CD4-positive, alpha-beta T cell treated with Interleukin-1 beta for 1 hour (primary cell): ENCODE results near the gene TMEM121.

ENCODE experiments used
- DNase-seq, 2 donors: peaks; one replicate each; pipeline ENCODE4 v3.0.0-alpha.2; 2020 to 2022

TMEM121 gene

GRCh38 chr14:105525861-105526775 lies at the start of gene TMEM121:
TMEM121 (plus strand) TSS chr14:105526583; CDS start chr14:105528835, 2,252 bp downstream.
- peak; percentile 47 to 62 for DNase-seq

DNA sequence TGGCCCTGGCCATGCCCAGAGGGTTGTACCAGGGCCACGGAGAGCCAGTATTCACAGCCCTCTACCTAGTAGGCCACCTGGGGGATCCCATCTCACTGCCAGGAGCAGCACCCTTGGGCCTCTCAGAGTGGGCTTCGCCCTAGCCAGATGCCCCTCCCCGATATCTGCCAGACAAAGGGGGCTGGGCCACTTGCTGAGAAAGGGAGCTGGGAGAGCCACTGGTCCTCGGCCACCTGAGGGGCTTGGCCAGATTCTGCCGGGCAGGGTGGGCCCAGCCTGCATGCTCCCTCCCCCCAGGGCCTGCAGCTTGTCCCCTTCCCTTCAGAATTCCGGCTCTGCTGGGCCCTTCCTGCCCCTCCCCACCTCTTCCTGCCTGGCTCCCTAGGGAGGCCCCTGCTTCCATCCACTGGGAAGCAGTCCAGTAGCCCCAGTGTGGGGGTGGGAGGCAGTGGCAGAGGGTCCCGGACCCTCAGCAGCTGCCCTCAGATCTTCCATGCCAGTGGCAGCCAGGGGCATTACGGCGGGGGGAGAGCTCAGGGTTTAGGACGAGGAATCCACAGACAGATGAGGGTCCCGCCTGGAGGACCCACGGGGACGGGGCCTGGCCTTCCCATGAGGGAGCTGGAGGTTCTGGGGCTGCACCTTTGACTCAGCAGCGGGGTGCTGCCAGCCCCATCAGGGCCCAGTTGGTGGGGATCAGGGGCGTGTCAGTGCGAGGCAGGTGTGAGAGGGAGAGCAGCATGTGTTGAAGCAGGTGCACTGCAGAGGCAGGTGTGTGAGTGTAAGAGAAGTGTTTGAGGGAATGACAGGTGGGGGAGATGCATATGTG lies 49.3 kb upstream of the TMEM121 start:
- no peak for DNase-seq

GRCh38 chr14:105477660-105478397 lies 48.6 kb upstream of the TMEM121 start:
- DNase-seq: peak; percentile 82 to 88

GRCh38 chr14:105478398-105479251 lies 47.8 kb upstream of the TMEM121 start:
- peak; percentile 50 to 64 for DNase-seq

DNA sequence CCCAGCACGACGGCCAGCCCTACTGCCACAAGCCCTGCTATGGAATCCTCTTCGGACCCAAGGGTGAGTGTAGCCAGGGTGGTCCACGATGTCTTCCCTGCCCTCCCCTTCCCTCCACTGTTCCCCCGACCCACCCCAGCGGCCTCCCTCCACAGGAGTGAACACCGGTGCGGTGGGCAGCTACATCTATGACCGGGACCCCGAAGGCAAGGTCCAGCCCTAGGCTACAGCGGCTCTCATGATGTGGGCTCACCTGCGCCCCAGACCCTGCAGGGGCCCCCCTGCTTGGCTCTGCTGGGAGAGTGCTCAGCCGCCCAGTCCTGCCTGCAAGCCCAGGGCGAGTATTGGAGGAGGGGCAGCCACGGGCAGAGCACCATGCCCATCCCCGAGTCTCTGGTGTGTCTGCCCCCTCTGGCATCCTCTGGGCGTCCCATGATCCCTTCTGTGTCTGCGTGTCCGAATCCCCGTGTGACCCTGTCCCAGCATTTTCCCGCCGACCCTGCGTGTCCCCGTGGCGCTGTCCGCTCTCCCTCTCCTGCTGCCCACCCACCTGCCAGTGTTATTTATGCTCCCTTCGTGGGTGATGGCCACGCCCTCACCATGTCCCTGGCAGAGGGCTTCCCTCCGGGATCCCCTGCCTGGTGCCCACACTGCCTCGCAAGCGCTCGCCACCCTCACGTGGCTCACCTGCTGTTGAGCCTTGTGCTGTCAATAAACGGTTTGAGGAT lies 46.8 kb upstream of the TMEM121 start:
- peak; percentile 15 to 28 for DNase-seq

DNA sequence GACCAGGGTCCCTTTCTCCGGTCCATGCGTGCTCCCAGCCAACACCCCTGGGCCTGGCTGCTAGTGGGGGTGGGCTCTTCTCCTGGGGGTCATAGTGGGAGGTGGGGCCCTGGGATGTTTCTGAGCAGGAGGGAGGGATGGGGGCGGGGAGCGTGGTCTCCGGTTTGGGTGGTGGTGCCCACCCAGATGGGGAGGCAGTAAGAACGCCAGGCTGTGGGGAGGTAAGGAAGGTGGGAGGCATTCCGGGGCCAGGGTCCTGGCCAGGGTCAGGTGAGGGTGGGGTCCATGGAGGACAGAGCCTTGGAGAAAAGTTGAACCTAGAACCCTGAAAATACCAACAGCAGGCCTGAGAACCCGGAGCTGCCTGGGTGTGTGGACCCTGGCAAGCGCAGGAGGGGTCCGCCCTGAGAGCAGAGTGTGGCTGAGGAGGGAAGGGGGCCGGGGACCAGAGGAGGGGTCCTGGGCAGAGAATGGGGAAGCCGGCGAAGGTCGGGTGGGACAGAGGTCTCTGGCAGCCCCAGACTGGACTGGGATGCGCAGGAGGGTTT lies 46.1 kb upstream of the TMEM121 start:
- DNase-seq: no peak

DNA sequence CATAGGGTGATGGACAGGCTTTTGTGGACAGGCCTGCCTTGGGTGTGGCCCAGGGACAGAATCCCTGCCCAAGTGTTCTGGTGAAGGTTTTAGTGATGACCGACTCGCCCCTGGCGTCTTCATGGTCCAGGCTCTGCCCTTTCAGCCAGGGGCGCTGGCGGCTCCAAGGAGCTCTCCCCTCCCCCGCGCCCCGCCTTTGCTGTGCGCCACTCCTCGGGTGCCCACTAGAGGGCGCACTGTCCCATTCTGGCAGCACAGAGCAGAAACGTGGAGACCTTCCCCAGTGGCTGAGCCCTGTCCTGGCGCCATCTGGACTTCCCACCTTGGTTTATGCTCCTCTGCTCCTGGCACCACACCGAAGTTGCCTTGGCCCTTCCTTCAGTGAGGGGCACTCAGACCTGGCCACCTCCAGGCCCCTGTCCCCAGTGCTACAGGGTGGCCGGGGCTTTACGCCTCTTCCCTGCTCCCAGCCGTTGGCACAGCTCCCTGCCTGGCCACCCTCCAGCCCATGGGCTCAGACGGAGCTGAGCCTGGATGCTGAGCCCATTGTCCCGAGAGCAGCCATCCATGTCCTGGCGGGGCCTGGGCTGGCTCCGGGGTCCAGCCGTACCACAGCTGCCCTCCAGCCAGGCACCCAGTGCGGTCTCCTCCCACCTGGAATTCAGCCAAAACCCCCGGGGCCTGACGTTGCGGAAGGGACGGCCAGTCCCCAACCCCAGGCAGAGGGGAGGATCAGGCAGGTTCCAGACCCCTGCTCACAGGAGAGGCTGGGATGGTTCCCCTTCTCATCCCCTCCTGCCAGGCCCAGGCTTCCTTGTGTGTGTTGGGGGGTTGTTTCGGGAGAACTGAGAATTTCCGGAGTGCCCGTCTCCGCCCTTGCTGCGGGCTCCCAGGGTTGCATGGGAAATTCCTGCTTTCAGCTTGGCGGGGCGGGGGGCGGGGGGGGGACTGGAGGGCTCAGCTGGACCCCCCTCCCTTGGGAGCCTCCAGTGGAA lies 45.3 kb upstream of the TMEM121 start:
- peak; percentile 92 to 94 for DNase-seq

DNA sequence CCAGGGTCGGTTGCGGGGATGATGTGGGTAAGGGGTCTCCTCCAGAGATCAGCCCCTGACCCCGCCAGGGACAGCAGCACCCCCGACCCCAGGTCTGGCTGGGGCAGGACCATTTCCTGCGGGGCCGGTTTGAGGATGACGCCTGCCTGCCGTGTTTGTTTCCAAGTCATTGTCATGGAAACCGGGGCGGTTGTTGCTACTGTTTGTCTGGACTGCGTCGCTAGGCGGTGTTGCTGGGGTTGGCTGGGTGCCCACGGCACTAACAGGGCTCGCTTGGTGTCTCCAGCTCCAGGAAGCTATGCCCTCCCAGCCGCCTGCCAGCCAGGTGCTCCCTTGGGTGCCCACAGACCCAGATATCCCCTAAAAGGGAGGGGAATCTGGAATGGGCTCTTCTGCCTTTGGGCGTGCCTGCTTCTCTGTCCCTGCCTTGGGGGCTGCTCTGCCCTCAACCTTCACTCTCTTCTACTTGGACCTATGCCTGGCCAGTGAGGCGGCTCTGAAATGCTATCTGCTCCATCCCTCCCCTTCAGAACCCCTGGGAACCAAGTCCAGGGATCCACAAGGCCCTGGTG lies 44.4 kb upstream of the TMEM121 start:
- DNase-seq: peak; percentile 98 to 99

DNA sequence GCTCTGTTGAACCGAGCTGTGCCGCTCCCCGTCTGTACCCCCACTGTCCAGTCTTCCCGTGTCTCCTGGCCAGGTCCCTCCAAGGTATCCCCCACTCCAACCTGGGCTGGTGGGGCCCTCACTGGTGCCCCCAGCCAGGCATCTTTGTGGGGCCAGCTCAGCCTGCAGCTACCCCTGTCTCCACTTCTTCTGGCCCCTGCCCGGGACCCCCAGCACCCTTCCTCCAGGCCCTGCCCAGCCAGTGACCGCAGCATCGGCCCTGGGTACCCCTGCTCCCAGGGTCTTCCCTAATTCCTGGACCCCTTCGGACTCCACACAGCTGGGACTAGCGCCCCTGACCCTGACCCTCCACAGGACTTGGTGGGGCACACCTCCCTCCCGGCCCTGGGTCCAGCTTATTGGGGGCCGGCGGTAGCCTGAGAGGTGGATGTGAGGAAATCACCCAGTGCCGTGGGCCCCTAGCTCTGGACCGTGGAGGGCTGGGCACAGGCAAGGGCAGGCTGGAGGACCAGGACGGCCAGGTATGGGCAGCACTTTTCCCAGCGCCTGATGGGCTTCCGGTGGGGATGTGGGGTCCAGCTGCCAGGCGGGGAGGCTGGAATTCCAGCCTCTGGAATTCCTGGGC lies 43.8 kb upstream of the TMEM121 start:
- DNase-seq: no peak

DNA sequence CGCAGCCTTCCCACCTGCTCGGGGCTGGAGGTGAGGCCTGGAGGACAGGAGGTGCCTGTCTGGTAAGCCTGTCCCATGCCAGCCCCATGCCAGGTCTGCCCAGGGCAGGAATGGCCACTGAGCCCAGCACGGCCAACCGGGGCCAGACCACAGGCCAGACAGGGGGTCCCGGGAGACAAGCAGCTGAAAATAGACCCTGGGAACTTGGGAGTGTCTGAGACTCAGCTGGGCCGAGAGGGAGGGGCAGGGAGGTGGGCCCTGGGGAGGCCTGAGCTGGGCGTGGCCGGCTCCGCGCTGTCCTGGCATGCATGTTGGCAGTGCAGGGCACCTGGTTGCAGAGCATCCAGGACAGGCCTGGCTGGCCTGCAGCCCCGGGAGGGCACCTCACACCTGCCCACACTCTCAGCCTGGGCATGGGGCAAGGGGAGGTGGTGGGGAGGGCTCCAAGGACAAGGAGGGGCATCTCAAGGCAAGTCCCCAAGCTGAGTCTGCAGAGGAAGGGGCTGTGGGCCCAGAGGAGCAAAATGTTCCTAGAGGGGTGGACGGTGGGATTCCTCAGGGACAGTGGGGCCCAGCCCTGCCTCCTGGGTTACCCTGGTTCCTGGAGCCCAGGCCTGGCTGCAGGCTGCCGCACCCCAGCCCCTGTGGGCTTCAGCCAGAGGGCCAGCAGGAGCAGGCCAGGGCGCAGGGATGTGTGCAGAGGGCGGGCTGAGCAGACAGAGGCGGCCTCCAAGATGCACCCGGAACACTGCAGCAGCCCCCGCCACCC lies 42.9 kb upstream of the TMEM121 start:
- DNase-seq: no peak

DNA sequence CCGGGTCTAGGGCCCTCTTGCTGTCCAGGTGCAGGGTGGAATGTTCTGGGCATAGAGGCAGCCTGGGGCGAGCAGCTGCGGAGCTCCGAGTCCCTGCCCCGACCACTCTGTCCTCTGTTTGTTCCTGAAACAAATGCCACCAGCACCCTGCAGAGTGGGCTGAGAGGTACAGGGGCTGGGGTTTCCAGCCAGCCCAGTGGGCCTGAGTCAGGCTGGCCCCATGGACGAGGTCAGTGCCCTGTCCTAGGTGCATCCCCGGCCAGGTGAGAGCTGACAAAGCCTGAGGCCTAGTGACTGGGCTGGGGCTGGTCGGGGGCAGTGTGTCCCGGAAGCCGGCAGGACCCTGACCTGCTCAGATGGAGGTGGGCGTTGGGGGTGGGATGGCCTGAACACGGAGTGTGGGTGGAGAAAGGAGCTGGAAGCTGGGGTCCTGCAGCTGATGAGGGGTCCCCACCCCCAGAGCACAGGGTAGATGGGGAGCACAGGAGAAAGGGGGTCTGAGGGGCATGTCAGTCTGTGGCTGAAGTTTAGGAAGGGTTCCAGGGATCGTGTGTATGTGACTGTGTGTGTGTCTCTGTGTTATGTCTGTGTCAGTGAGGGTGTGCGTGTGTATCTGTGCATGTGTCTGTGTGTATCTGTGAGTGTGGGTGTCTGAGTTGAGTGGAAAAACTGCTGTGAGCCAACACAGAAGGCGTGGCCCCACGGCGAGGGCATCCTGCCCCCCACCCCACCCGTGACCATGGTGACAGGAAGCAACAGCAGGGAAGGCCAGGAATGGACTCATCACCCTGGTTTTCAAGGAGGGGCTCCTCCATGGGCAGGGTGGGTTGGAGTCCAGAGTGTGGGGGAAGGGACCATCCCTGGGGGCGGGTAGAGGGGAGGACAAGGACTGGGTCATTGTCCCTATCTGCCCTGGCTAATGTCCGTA lies 42.0 kb upstream of the TMEM121 start:
- peak; percentile 81 to 83 for DNase-seq

- DNase-seq: no peak
These were observed 41.4 kb upstream of the TMEM121 start for GRCh38 chr14:105484997-105485393.

GRCh38 chr14:105485739-105486162 lies 40.6 kb upstream of the TMEM121 start:
- DNase-seq: peak; percentile 80 to 83

DNA sequence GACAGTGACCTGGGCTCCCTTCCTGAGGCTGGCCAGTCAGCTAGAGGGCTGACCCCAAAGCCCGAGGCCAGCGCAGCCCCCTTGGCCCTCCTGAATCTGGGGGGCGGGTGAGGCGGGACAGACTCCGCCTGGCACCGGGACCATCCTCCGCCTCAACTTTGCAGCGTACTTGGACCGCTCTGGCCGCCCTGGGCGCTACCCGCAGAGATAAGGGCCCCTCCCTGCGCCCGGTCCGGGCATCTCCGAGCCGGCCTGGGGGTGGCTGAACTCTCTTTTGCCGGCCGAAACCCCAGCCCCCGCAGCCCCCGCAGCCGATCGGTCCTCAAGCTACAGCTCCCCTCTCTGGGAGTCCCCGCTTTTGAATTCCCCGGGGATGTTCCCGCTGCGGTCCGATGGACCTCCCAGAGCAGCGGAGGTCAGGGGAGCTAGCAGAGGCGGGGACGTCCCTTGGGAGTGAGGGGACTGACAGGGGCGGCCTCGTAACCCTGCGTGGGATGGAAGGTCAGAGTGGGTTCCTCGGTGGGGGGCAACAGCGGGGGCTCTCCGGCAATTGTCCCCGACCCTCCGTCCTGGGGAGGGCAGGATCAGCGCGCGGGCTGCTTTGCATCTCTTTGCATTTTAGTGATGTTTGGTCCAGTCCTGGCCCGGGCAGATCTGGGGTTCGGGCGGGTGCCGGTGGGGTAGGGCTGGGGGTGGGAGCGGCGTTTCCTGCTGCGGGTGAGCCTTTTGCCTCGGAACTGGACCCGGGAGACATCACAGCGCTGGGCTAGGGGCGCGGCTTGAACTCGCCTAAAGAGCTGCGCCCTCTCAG lies 40.0 kb upstream of the TMEM121 start, which contains the start of gene CRIP1:
TSS of gene CRIP1 (plus strand) at position 724 of the 811 bp plus-strand sequence. CDS start 374 bp downstream, outside the sequence.
- peak in 1 of 2 donors; percentile 52 for DNase-seq

GRCh38 chr14:105486974-105487448 lies 39.4 kb upstream of the TMEM121 start:
- DNase-seq: peak; percentile 84 to 86
